ENCODE measurements around the gene NDE1.

- TF ChIP-seq POLR2AphosphoS5 (IDR thresholded peaks at IDR 0.05; ENCODE audit: insufficient read depth, low read depth, low read length): no peak
- TF ChIP-seq EZH2 (IDR thresholded peaks at IDR 0.05; ENCODE audit: borderline replicate concordance, low read depth, low read length, severe bottlenecking): no peak
These were observed 1.8 kb upstream of the NDE1 start for GRCh38 chr16:15648135-15648730.

All from endothelial cell of umbilical vein (primary cell).